ENCODE results near the gene TPD52L2.
"Not testable (repeated sequence)": the region's sequence is repeated elsewhere in the genome, so short reads cannot be mapped to it uniquely, and the experiment has no call there.

The TPD52L2 gene

GRCh38 chr20:63863021-63863797, 1.9 kb upstream of the TPD52L2 start:
- Histone ChIP-seq H3K36me3 (no peaks in the 10 kb centered on the region), H3K4me3 (ENCODE audit: low read depth, low read length) (no peak overlapping the region), H3K4me1 (peaks cover 6% of the 10 kb centered on the region), H3K27me3 (no peaks in the 10 kb centered on the region), H3K9me3 (no peaks in the 10 kb centered on the region)
- TF ChIP-seq CTCF (IDR thresholded peaks at IDR 0.05; ENCODE audit: low read depth, low read length), result no peak
- no peak for DNase-seq

- peak; percentile 61 for DNase-seq
Measured at GRCh38 chr20:63863798-63864544, 1.1 kb upstream of the TPD52L2 start.

GRCh38 chr20:63864545-63864977, 509 bp upstream of the TPD52L2 start:
- no peaks in the 10 kb centered on the region for H3K9me3 ChIP-seq
- TF ChIP-seq CTCF (IDR thresholded peaks at IDR 0.05; ENCODE audit: low read depth, low read length), result no peak
- H3K27me3 ChIP-seq, result no peaks in the 10 kb centered on the region
- peaks cover 10% of the 10 kb centered on the region for H3K36me3 ChIP-seq
- no peaks in the 10 kb centered on the region for H3K4me1 ChIP-seq
- H3K4me3 ChIP-seq (ENCODE audit: low read depth, low read length), result peak overlapping the region; percentile 94
- no peak for DNase-seq

More at GRCh38 chr20:63863798-63864544, 1.1 kb upstream of the TPD52L2 start:
- Histone ChIP-seq H3K36me3 (peaks cover 5% of the 10 kb centered on the region), H3K9me3 (no peaks in the 10 kb centered on the region), H3K4me3 (ENCODE audit: low read depth, low read length) (peak overlapping the region; percentile 94), H3K4me1 (no peaks in the 10 kb centered on the region), H3K27me3 (no peaks in the 10 kb centered on the region)
- peak; percentile 53 for TF ChIP-seq CTCF (IDR thresholded peaks at IDR 0.05; ENCODE audit: low read depth, low read length)

- H3K4me3 ChIP-seq (ENCODE audit: low read depth, low read length); H3K4me1 ChIP-seq; DNase-seq; H3K27me3 ChIP-seq; H3K9me3 ChIP-seq: not testable (repeated sequence)
- H3K36me3 ChIP-seq, result peaks cover 27% of the 10 kb centered on the region
Measured at GRCh38 chr20:63867042-63867441, 2.0 kb downstream of the TPD52L2 start.

GRCh38 chr20:63868264-63868663, 3.2 kb downstream of the TPD52L2 start:
- no peak for TF ChIP-seq CTCF (IDR thresholded peaks at IDR 0.05; ENCODE audit: low read depth, low read length)
- Histone ChIP-seq H3K9me3 (no peaks in the 10 kb centered on the region), H3K4me1 (no peaks in the 10 kb centered on the region), H3K27me3 (no peaks in the 10 kb centered on the region), H3K36me3 (peaks cover 37% of the 10 kb centered on the region), H3K4me3 (ENCODE audit: low read depth, low read length) (no peak overlapping the region)
- DNase-seq, result no peak

- Histone ChIP-seq H3K36me3 (peaks cover 73% of the 10 kb centered on the region), H3K27me3 (no peaks in the 10 kb centered on the region), H3K9me3 (no peaks in the 10 kb centered on the region), H3K4me3 (ENCODE audit: low read depth, low read length) (no peak overlapping the region), H3K4me1 (no peaks in the 10 kb centered on the region)
- TF ChIP-seq CTCF (IDR thresholded peaks at IDR 0.05; ENCODE audit: low read depth, low read length), result no peak
- DNase-seq, result no peak
Measured at GRCh38 chr20:63873477-63873971, 8.5 kb downstream of the TPD52L2 start.

GRCh38 chr20:63874241-63874640, 9.2 kb downstream of the TPD52L2 start:
- H3K4me3 ChIP-seq (ENCODE audit: low read depth, low read length); H3K27me3 ChIP-seq; H3K9me3 ChIP-seq; DNase-seq; H3K4me1 ChIP-seq: not testable (repeated sequence)
- peaks cover 73% of the 10 kb centered on the region for H3K36me3 ChIP-seq

Measured in BE2C (cell line).